ENCODE measurements around the gene WDR37. TPM values are rescaled to one million over a fixed set of nuclear protein-coding genes. Genes with fewer than 3 reads are reported as not detected.

WDR37 gene
- total and polyA plus RNA-seq, 2 donors (not counting 1 experiment from before 2014, with no cell fraction given): 17.3 to 33.2 TPM

- H3K4me3 Mint-ChIP-seq: no peak overlapping the region
- TF ChIP-seq EZH2 (IDR thresholded peaks at IDR 0.05; ENCODE audit: borderline replicate concordance, insufficient read depth, low read depth, low read length, poor library complexity, severe bottlenecking): no peak
- no peak for TF ChIP-seq CTCF (IDR thresholded peaks at IDR 0.05)
- peaks cover 0 to 3% (median 0%) of the 10 kb centered on the region in 3 donors for H3K9me3 ChIP-seq (ENCODE audit: control extremely low read depth in 1 of 3, control insufficient read depth in 2 of 3, insufficient read depth in 1 of 3, low read length in 2 of 3)
- no peaks in the 10 kb centered on the region for H3K4me1 Mint-ChIP-seq
- H3K36me3 ChIP-seq (replicated peaks in 1 of 2; ENCODE audit: control extremely low read depth in 1 of 2, control insufficient read depth in 1 of 2, extremely low read depth in 1 of 2, insufficient read depth in 2 of 2, low read length in 1 of 2): no peaks in the 10 kb centered on the region
- H3K4me3 ChIP-seq (ENCODE audit: control extremely low read depth in 1 of 5, extremely low read depth in 1 of 5, insufficient read depth in 1 of 5, low read depth in 2 of 5, low read length in 4 of 5): no peak overlapping the region
- ChIA-PET POLR2A (no interaction called here), CTCF (no interaction called here)
- intact Hi-C loops (cut with micrococcal nuclease): no loop called here
- H3K9me3 Mint-ChIP-seq (ENCODE audit: insufficient read depth): no peaks in the 10 kb centered on the region
- WGBS (ENCODE audit: insufficient coverage): 93% methylated on average over 13 of the region's 13 CpGs
- no peaks in the 10 kb centered on the region for H4K20me1 ChIP-seq (ENCODE audit: control insufficient read depth, insufficient read depth, low read length, poor library complexity, severe bottlenecking)
- no peak overlapping the region for H3K27ac ChIP-seq (ENCODE audit: low read length in 2 of 2)
- no peak overlapping the region for H2AFZ ChIP-seq (ENCODE audit: insufficient read depth, low read depth, low read length, poor library complexity, severe bottlenecking)
- no peaks in the 10 kb centered on the region for H3K79me2 ChIP-seq (ENCODE audit: control insufficient read depth, insufficient read depth, low read length)
- no peak overlapping the region for H3K27ac Mint-ChIP-seq
- no peak overlapping the region for H3K4me2 ChIP-seq (replicated peaks; ENCODE audit: low read depth, low read length, poor library complexity, severe bottlenecking)
- no peaks in the 10 kb centered on the region for H3K27me3 ChIP-seq (replicated peaks in 1 of 4; ENCODE audit: control extremely low read depth in 1 of 4, control insufficient read depth in 3 of 4, insufficient read depth in 4 of 4, low read length in 3 of 4)
- H3K4me1 ChIP-seq (ENCODE audit: control insufficient read depth in 2 of 2, insufficient read depth in 2 of 2, low read length in 2 of 2): no peaks in the 10 kb centered on the region
- H3K27me3 Mint-ChIP-seq: peaks cover 8% of the 10 kb centered on the region
- DNase-seq (no peak), ATAC-seq (ENCODE audit: low read depth) (no peak)
- no peak overlapping the region for H3K9ac ChIP-seq (ENCODE audit: low read length)
Measured at GRCh38 chr10:1170867-1171180, 114.6 kb downstream of the WDR37 start.

GRCh38 chr10:1171182-1171581 lies 115.0 kb downstream of the WDR37 start:
- Mint-ChIP-seq H3K27ac (no peak overlapping the region), H3K9me3 (ENCODE audit: insufficient read depth) (no peaks in the 10 kb centered on the region), H3K27me3 (peaks cover 8% of the 10 kb centered on the region), H3K4me1 (no peaks in the 10 kb centered on the region), H3K4me3 (no peak overlapping the region)
- ATAC-seq (ENCODE audit: low read depth) (no peak), DNase-seq (no peak)
- Histone ChIP-seq H3K4me1 (ENCODE audit: control insufficient read depth in 2 of 2, insufficient read depth in 2 of 2, low read length in 2 of 2) (no peaks in the 10 kb centered on the region), H3K4me3 (ENCODE audit: control extremely low read depth in 1 of 5, extremely low read depth in 1 of 5, insufficient read depth in 1 of 5, low read depth in 2 of 5, low read length in 4 of 5) (no peak overlapping the region), H3K36me3 (replicated peaks in 1 of 2; ENCODE audit: control extremely low read depth in 1 of 2, control insufficient read depth in 1 of 2, extremely low read depth in 1 of 2, insufficient read depth in 2 of 2, low read length in 1 of 2) (no peaks in the 10 kb centered on the region), H3K27ac (ENCODE audit: low read length in 2 of 2) (no peak overlapping the region), H3K9me3 (ENCODE audit: control extremely low read depth in 1 of 3, control insufficient read depth in 2 of 3, insufficient read depth in 1 of 3, low read length in 2 of 3) (peaks cover 0 to 3% (median 0%) of the 10 kb centered on the region in 3 donors), H2AFZ (ENCODE audit: insufficient read depth, low read depth, low read length, poor library complexity, severe bottlenecking) (no peak overlapping the region), H3K79me2 (ENCODE audit: control insufficient read depth, insufficient read depth, low read length) (no peaks in the 10 kb centered on the region), H3K4me2 (replicated peaks; ENCODE audit: low read depth, low read length, poor library complexity, severe bottlenecking) (no peak overlapping the region), H3K9ac (ENCODE audit: low read length) (no peak overlapping the region), H4K20me1 (ENCODE audit: control insufficient read depth, insufficient read depth, low read length, poor library complexity, severe bottlenecking) (no peaks in the 10 kb centered on the region), H3K27me3 (replicated peaks in 1 of 4; ENCODE audit: control extremely low read depth in 1 of 4, control insufficient read depth in 3 of 4, insufficient read depth in 4 of 4, low read length in 3 of 4) (no peaks in the 10 kb centered on the region)
- TF ChIP-seq CTCF (IDR thresholded peaks at IDR 0.05): no peak
- no peak for TF ChIP-seq EZH2 (IDR thresholded peaks at IDR 0.05; ENCODE audit: borderline replicate concordance, insufficient read depth, low read depth, low read length, poor library complexity, severe bottlenecking)
- 92% methylated on average over 4 of the region's 4 CpGs for WGBS (ENCODE audit: insufficient coverage)
- ChIA-PET POLR2A (no interaction called here), CTCF (no interaction called here)
- intact Hi-C loops (cut with micrococcal nuclease): no loop called here

Data from B cell (primary cell).